ENCODE data around the gene FOXO1.

Gene FOXO1

GRCh38 chr13:40549500-40550094 is 116.8 kb downstream of the FOXO1 start:
- TF ChIP-seq TAF1 (IDR thresholded peaks at IDR 0.05; ENCODE audit: low read depth): no peak
- TF ChIP-seq TCF12 (IDR thresholded peaks at IDR 0.05; ENCODE audit: low read depth): no peak
- TF ChIP-seq USF1 (IDR thresholded peaks at IDR 0.05): no peak

GRCh38 chr13:40547591-40548315 is 118.7 kb downstream of the FOXO1 start:
- TF ChIP-seq TCF12 (IDR thresholded peaks at IDR 0.05; ENCODE audit: low read depth): no peak
- no peak for TF ChIP-seq ZBTB7A (IDR thresholded peaks at IDR 0.05; ENCODE audit: low read depth)
- TF ChIP-seq REST (IDR thresholded peaks at IDR 0.05; ENCODE audit: low read depth): no peak
- no peak for TF ChIP-seq RAD21 (IDR thresholded peaks at IDR 0.05; ENCODE audit: low read depth)
- no peak for TF ChIP-seq EGR1 (IDR thresholded peaks at IDR 0.05)
- TF ChIP-seq NFIC (IDR thresholded peaks at IDR 0.05): no peak
- TF ChIP-seq MAX (IDR thresholded peaks at IDR 0.05): no peak
- no peak for TF ChIP-seq CREB1 (IDR thresholded peaks at IDR 0.05; ENCODE audit: low read depth)
- TF ChIP-seq TEAD4 (IDR thresholded peaks at IDR 0.05): no peak
- TF ChIP-seq USF1 (IDR thresholded peaks at IDR 0.05): no peak
- no peak for TF ChIP-seq FOXM1 (IDR thresholded peaks at IDR 0.05; ENCODE audit: borderline replicate concordance, low read depth)
- no peak for TF ChIP-seq EP300 (IDR thresholded peaks at IDR 0.05; ENCODE audit: borderline replicate concordance)
- TF ChIP-seq CEBPB (IDR thresholded peaks at IDR 0.05): no peak
- no peak for TF ChIP-seq YY1 (IDR thresholded peaks at IDR 0.05; ENCODE audit: low read depth)

- TF ChIP-seq TCF12 (IDR thresholded peaks at IDR 0.05; ENCODE audit: low read depth): no peak
- no peak for TF ChIP-seq NFIC (IDR thresholded peaks at IDR 0.05)
- no peak for TF ChIP-seq EP300 (IDR thresholded peaks at IDR 0.05; ENCODE audit: borderline replicate concordance)
- no peak for TF ChIP-seq TEAD4 (IDR thresholded peaks at IDR 0.05)
- TF ChIP-seq USF1 (IDR thresholded peaks at IDR 0.05): no peak
- TF ChIP-seq ZBTB7A (IDR thresholded peaks at IDR 0.05; ENCODE audit: low read depth): no peak
- no peak for TF ChIP-seq CREB1 (IDR thresholded peaks at IDR 0.05; ENCODE audit: low read depth)
- TF ChIP-seq YY1 (IDR thresholded peaks at IDR 0.05; ENCODE audit: low read depth): no peak
- TF ChIP-seq CEBPB (IDR thresholded peaks at IDR 0.05): no peak
- no peak for TF ChIP-seq FOXM1 (IDR thresholded peaks at IDR 0.05; ENCODE audit: borderline replicate concordance, low read depth)
- no peak for TF ChIP-seq EGR1 (IDR thresholded peaks at IDR 0.05)
- no peak for TF ChIP-seq TAF1 (IDR thresholded peaks at IDR 0.05; ENCODE audit: low read depth)
Observed at GRCh38 chr13:40546047-40546446, 120.4 kb downstream of the FOXO1 start.

- TF ChIP-seq REST (IDR thresholded peaks at IDR 0.05; ENCODE audit: low read depth) (no peak), TCF12 (IDR thresholded peaks at IDR 0.05; ENCODE audit: low read depth) (peak; percentile 36; the same call in 1 of the 2 replicates), MAX (IDR thresholded peaks at IDR 0.05) (no peak), TEAD4 (IDR thresholded peaks at IDR 0.05) (peak; percentile 77), TAF1 (IDR thresholded peaks at IDR 0.05; ENCODE audit: low read depth) (no peak), ZBTB7A (IDR thresholded peaks at IDR 0.05; ENCODE audit: low read depth) (no peak), CREB1 (IDR thresholded peaks at IDR 0.05; ENCODE audit: low read depth) (no peak), RAD21 (IDR thresholded peaks at IDR 0.05; ENCODE audit: low read depth) (peak; percentile 16; the same call in 1 of the 2 replicates), USF1 (IDR thresholded peaks at IDR 0.05) (no peak), FOXM1 (IDR thresholded peaks at IDR 0.05; ENCODE audit: borderline replicate concordance, low read depth) (peak; percentile 31; the same call in 1 of the 2 replicates), CEBPB (IDR thresholded peaks at IDR 0.05) (no peak), EP300 (IDR thresholded peaks at IDR 0.05; ENCODE audit: borderline replicate concordance) (peak; percentile 52; the same call in 1 of the 2 replicates), EGR1 (IDR thresholded peaks at IDR 0.05) (no peak), YY1 (IDR thresholded peaks at IDR 0.05; ENCODE audit: low read depth) (no peak), NFIC (IDR thresholded peaks at IDR 0.05) (no peak)
Observed at GRCh38 chr13:40540328-40541044, 126.0 kb downstream of the FOXO1 start.
